NCI-H1092 treated with DMSO at 0.1 percent for 48 hours (cell line): Measurements from ENCODE around the gene SLC36A4.
"Not testable (repeated sequence)": the region's sequence is repeated elsewhere in the genome, so short reads cannot be mapped to it uniquely, and the experiment has no call there.

Experiments
- DNase-seq: peaks from one replicate; lab custom pipeline; 2025; lab: John Stamatoyannopoulos, UW

The SLC36A4 gene

DNA sequence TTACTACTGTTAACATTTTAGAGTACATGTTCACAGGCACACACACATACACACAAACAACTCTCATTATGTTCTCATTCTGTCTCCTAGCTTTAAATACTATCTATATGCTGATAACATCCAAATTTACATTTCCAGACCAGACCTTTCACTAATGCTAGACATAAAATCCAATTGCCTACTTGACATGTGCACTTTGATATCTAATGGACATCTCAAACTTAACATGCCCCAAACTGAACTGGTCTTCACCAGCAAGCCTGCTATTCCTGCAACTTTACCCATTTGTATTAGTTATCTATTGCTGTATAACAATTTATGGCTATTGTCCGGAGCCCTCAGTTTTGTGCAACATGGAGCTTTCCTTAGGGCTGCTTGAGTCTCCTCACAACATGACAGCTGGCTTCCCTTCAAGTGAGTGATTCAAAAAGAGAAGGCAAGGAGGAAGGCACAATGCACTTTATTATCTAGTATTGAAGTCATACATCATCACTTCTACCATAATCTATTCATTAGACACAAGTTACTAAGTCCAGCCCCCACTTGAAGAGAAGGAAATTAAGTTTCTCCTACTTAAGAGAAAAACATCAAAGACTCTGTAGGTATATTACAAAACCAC is 3.0 kb downstream of the SLC36A4 start:
- DNase-seq = no peak

DNA sequence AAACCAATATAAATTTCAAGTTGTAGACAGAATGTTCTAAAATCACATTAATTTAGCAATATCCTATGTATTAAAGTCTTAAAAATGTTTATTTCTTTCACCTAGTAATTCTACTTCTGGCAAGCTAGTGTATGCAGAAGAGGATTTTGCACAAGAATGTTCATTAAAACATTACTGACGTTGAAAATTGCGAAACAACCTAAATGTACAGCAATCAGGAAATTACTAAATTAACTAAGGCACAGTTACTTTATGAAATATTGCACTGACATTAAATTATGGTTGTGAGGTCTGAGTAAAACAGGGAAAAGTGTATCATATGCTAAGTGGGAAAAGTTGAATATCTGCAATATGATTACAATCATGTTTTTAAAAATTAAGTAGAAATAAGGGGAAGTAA is 4.1 kb downstream of the SLC36A4 start:
- DNase-seq = no peak

DNA sequence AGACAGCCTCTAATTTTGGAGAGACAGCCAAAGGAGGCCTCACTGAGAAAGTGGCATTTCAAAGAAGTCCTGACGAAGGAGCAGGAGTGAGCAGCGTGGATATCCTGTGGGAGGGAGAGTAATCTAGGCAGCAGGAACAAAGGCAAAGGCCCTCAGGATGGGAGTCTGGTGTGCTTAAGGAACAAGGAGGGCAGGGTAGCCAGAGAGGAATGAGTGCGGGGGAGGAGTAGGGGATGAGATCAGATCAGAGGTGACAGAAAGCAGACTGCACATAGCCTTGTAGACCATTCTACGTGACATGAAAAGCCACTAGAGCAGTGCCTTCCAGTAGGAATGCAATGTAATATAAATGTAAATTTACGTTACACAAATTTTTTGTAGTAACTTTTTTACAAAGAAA is 5.6 kb downstream of the SLC36A4 start:
- DNase-seq = no peak

DNA sequence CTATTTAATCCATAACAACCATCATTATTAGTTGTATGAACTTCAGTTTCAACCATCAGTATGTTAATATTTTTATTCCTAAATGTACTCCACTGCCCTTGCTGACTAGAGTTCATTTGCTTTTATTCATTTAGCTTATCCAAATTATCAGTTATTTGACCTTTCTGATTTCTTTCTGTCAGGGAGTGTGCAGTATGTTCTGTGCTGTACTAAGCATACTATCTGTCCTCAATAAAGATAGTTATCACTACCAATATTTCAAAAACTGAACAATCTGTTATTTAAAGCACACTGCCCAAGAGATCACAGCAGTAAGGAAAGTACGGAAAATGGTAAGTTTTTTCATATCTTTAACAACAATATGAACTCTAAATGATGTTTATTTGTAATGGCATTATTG is 8.3 kb downstream of the SLC36A4 start:
- no peak for DNase-seq

DNA sequence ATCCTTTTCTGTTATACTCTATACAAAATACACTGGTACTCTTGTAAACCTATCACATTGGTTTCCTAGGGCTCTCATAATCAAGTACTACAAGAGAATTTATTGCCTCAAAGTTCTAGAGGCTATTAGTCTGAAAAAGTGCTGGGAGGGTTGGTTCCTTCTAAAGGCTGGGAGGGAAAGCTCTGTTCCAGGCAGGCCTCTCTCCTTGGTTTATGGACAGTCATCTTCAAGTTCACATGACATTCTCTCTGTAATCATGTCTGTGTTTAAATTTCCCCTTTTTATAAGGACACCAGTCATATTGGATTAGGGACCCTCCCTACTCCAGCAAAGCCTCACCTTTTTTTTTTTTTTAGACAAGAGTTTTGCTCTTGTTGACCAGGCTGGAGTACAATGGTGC is 9.1 kb downstream of the SLC36A4 start:
- no peak for DNase-seq

DNA sequence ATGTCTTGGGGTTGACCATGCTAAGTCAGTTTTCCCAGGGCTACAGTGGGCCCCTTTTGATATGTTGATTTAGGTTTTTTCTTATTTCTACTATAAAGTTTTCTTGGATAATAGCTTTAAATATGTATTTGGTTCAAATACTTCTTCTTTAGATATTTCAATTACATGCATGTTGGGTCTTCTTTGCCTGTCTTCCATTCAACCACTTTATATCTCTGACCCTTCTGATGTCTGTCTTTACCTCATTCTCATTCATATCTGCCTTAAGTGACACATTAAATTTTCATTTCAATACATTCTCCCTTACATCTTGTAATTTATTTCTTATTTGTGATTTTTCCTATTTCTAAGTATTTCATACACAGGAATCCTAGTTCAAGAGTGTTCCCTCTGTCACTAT is 10.5 kb downstream of the SLC36A4 start:
- no peak for DNase-seq

DNA sequence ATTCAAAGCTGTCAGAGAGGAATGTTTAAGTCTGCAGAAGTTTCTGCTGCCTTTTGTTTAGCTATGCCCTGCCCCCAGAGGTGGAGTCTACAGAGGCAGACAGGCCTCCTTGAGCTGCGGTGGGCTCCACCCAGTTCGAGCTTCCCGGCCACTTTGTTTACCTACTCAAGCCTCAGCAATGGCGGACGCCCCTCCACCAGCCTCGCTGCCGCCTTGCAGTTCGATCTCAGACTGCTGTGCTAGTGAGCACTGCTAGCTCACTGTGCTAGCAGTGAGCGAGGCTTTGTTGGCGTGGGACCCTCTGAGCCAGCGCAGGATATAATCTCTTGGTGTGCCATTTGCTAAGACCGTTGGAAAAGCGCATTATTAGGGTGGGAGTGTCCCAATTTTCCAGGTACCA is 19.9 kb downstream of the SLC36A4 start:
- DNase-seq = not testable (repeated sequence)

DNA sequence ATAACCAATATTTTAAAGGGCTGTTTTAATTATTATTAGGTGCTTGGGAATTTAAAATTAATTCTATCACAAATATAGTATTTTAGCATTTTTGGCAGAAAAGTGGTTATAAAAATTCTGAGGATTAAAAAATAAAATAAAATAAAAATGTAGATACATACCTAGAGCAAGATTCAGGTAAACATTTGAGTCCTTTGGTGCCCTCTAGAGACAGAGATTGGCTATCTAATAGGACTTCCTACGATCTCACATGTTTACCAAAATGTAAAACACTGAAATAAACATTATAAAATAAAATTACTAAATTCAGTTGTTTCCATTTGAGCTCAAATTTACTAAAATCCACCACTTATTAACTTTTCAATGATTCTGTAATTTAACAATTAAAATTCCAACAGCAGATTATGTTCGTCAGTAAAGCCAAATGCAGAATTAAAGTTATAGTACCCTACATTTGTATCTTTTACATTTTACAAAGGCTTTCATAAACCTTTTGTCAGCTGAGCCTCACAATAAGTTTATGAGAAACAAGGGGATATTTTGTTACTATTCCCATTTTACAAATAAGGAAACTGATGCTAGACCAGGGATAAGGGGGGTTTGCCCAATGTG is 27.7 kb downstream of the SLC36A4 start:
- peak; percentile 21 for DNase-seq

DNA sequence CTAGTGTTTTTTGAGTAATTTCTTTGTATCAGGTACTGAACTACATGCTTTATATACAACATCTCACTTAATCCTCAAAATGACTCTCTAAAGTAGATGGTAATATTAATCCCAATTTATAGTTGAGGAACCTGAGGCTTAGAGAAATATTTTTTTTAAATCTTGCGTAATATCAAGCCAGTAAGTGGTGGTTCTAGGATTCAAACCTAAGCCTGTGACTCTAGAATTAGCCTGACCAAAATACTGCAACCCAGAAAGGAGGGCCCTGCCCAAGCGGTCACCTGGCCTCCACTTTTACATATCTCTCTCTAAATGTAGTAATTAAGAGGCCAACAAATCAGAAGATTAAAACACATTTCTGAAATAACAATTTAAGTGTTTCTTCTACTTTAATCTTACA is 28.6 kb downstream of the SLC36A4 start:
- no peak for DNase-seq

DNA sequence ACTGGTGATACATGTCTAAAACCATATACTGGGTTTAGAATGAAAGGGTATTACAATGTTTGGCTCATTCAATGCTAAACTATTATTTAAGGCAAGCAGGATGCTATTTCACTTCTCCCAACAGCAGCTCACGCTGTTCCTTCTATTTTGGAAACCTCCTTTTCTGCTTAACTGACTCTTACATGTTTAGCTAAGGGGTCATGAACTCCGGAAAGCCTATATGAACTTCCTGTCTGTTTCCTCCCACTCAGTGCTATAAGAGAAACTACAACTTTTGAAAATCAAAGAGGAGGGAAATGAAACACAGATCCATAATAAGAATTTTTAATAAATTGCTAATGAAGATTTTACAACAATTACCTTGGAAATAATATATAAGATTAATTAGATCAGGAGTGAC is 30.9 kb downstream of the SLC36A4 start:
- DNase-seq = no peak

DNA sequence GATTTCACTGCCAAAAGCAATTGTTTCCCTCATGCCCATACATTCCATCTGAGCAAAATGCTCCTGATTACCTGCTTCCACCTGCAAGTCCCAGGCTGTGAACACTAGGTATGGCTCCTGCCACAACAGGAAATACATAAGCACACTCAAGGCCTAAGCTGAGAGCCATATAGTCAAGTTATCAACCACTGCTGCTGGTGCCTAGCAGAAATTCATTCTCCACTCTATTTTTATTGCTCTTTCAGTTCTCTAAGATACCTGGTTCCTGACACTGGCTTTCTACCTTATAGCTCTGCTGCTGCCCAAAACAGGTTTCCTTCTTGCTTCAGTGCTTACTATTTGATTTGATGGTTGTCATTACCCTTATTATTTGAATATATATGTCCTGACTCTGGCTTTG is 31.6 kb downstream of the SLC36A4 start:
- no peak for DNase-seq

DNA sequence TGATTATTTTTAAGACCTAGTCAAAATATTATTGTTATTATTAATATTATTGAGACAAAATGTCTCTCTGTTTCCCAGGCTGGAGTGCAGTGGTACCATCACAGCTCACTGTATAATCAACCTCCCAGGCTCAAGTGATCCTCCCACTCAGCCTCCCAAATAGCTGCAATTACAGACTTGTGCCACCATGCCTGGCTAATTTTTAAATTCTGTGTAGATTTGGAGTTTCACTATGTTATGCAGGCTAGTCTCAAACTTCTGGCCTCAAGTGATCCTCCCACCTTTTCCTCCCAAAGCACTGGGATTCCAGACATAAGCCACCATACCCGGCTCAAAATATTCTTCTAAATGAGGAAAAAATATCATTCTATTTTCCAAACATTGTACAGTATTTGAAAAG is 37.0 kb downstream of the SLC36A4 start:
- DNase-seq = no peak

DNA sequence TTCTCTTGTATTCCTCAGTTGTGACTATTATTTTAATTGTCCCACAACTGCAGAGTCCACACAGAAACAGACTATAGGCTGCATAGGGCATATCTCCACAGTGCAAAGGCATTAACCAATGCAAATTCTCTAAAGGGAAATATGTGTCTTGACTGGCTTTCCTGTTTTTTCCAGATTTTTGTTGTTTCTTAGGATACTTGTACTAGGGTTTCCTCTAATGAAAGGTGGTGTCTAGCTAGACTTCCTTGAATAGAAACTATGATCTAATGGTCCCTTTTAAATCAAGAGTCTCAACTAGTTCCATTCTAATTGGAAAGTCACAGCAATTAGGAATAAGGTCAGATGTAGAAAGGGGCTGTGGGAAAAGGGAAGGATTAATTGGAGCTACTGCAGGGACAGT is 37.6 kb downstream of the SLC36A4 start:
- DNase-seq = no peak

DNA sequence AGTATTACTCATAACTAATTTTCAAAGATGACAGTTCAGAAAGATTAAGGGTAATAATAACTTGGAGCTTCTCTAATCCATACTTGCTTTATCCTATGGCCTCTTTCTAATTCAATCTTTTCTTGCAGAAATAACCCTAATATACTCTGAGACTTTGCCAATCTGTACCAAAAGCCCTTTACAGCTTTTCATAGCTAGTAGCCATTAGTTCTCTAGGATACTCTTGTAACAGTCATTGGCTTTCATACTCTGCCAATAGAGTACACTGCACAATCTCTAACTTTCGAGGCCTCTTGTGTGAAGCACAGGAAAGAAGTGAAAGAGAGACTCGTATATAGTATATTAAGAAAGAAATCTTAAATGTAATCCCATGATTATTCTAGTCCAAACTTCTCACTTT is 38.1 kb downstream of the SLC36A4 start:
- DNase-seq = no peak

DNA sequence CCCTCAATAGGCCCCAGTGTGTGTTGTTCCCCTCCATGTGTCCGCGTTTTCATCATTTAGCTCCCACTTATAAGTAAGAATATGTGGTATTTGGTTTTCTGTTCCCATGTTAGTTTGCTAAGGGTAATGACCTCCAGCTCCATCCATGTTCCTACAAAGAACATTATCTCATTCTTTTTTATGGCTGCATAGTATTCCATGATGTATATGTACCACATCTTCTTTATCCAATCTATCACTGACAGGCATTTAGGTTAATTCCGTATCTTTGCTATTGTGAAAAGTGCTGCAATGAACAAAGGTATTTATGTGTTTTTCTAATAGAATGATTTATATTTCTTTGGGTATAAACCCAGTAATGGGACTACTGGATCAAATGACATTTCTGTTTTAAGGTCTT is 42.1 kb downstream of the SLC36A4 start:
- no peak for DNase-seq

DNA sequence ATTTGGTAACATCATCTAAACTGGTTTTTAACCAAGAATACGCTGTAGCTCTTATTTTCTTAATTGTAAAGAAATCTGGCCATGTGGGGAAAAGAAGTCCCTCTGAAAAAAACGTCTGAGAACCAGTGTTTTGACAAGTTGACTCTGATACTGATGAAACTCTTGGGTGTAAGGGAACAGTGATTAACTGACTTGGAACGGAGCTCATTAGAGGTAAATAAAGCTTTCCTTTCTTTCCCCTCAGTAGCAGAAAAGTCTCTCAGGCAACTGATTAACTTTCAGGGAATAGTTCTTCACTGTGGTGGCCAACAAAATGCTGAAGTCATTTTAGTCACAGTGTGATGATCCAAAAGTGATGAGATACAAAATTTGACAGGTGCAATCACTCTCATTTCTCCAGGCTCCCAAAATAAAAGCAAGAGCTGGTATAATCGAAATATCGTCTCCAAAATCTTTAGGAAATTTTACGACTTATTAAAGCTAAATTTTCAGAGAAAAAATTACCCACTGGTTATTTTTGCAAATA is 52.3 kb downstream of the SLC36A4 start:
- no peak for DNase-seq

DNA sequence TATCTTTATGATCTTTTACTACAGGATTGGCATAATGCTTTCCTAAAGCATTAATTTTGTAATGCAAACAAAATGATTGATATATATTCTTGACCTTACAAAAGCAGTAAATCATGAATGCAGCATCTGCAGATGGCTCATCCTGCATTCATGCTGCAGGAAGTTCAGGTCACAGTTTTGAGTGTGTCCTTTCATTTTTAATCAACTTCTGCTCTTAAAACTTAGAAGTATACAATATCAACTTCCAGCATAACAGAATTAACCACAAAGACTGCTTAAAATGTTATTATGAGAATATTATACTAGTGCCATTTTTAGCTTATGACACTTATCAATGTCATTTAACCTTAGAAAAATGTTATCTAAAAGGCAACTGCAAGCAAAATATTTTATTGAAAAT is 54.0 kb downstream of the SLC36A4 start:
- DNase-seq = no peak

DNA sequence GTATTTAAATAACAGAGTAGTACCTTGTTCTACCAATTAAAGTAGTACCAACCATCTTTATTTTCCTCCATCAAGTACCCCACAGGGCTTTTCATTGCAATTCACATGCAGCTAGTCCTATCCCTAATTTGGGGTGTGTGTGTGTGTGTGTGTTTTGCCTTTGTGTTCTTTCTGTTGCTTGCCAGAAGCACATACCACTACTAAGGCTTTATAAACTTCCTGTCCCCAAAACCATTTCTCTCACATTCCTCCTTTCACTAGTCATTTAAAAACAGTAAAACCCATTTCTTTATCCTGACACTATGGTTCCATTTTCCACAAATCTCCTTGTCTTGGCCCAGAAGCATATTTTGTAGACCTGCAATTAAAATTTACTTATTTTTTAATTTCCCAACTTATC is 54.6 kb downstream of the SLC36A4 start:
- no peak for DNase-seq

DNA sequence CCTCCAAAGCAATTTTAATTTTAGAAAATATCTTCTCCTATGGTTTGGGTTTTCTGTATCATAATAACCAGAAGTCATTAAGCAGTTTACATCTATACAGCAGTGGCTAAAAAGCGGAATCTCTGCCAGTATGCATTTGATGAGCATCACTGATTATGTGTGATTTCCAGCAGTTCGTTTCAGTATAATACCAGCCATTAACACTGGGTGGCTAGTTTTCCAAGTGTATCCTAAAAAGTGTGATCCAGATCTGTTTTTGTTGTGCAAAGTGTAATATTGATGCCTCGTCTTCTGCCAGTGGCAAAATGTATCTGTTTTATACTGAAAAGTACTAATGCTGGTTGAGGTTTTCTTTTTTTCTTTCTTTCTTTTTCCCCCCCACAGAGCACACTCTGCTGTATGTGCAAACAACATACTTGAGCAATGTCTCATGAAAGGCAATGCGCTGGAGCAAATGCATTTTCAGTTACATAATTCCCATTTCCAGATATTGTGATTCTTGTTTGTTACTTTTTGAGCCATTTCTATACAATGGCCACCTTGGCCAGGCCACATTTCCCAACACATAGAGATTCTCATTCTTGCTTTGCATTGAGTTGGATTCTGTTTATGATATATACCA is 64.2 kb downstream of the SLC36A4 start:
- DNase-seq = peak; percentile 67

DNA sequence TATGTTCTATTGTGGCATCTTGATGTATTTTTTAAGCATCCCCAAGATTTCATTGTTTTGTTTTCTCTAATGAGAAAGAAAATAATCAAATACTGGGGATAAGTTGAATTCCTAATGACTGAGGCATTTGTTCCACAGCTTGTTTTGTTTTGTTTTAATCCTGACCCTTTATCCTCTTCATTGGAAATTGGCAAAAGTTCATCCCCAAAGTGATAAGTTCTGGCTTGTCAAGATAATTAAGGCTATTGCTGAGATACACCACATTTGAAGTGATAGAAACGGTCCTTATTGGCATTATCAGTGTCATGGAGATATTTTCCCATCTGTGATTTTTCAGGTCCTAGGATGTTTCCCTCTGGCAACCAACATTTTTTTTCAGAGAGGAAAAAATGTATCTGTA is 65.0 kb downstream of the SLC36A4 start:
- DNase-seq = no peak

DNA sequence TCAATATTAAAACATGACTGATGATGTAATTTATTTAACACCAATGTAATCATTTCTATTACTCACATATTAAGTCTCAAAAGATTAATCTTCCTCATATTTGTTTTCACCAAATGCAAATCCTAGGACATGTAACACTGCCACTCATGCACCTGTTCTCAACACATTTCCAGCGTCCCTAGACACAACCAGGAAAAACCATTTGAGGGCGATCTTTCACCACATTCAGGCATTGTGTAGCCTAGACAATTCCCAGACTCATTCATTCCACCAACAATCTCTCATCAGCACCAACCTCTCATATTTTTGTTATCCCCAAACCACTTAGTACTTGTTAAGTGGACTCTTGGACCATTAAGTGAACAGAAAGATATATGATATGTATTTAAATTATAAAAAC is 66.1 kb downstream of the SLC36A4 start:
- DNase-seq = peak; percentile 90

DNA sequence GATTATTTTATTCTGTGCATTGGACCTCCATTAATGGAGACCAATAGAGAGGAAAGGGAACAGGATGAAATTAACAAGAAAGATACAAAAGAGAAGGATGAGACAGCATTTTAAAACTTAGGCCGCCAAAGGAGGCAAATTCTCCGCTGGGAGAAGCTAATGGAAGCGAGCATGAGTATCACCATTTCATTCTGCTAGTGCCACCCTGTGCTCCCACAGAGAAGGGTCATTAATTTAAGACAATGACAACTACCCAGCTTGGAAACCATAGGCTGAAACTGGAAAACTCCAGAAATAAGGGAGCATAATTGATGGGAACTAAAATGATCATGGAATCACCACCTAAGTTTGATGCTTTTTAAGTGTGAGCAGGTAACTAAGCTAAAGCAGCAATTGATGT is 69.2 kb downstream of the SLC36A4 start:
- peak; percentile 18 for DNase-seq

DNA sequence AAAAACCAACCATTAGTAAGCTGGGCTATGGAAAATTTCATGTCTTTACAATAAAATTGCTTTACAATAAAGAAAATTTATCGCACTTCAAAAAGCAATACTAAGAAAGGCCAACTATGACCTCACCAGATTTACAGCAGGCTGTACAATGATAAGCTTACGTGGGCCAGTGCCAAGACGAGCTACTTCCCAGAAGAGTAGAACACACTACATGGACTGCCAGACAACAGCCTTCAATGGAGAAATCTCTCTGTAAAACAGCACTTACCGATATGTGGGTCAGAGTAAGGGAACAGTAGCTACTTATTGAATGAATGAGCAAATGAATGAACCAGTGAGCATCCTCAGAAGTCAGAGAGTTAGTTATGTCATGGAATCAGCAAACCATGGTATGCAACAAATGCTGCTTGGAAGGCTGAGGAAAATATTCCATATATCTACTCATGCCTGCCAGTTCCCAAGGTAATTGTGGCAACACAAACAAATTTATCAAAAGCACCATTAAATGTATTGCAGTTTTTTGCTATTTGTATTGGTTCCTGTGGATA is 74.4 kb downstream of the SLC36A4 start:
- no peak for DNase-seq
